Keratinocyte (primary cell): Measurements from ENCODE around the gene TGFB1I1. TPM values are rescaled to one million over a fixed set of nuclear protein-coding genes. Genes with fewer than 3 reads are reported as not detected.

ENCODE experiments used
- DNase-seq: peaks from one replicate; pipeline ENCODE4 v3.0.0-alpha.2; 2011; ENCODE audit warnings: low read depth, missing footprints, low spot score
- FAIRE-seq: peaks from 2 replicates; lab custom pipeline; 2011; peaks lifted over from hg19 to GRCh38; lab: Jason Lieb, UNC
- H2AFZ ChIP-seq: 2 replicates; pipeline ENCODE4 v1.6.0; 2012; ENCODE audit warnings: low read length, control low read depth, inconsistent platforms; ENCODE audit not compliant: control insufficient read depth
- H3K27ac ChIP-seq: 2 replicates; pipeline ENCODE4 v1.5.1; 2011; ENCODE audit warnings: low read length; ENCODE audit not compliant: control insufficient read depth, insufficient read depth
- H3K27me3 ChIP-seq: 3 replicates; pipeline ENCODE4 v1.6.0; 2011; ENCODE audit warnings: low read length; ENCODE audit not compliant: control insufficient read depth, insufficient read depth; ENCODE audit errors: extremely low read depth
- H3K36me3 ChIP-seq, 2 experiments: 2 replicates in 1 of 2; 3 replicates in 1 of 2; pipeline ENCODE4 v1.5.1; 2011; ENCODE audit warnings: low read length in 2 of 2, mild to moderate bottlenecking in 1 of 2; ENCODE audit not compliant: control insufficient read depth in 2 of 2, insufficient read depth in 2 of 2; ENCODE audit errors: extremely low read depth in 1 of 2
- H3K4me1 ChIP-seq: 3 replicates; pipeline ENCODE4 v1.5.1; 2011; ENCODE audit warnings: low read length; ENCODE audit not compliant: control insufficient read depth, insufficient read depth; ENCODE audit errors: extremely low read depth
- H3K4me2 ChIP-seq: 3 replicates; pipeline ENCODE4 v1.6.0; 2011; ENCODE audit warnings: low read depth, low read length; ENCODE audit not compliant: control insufficient read depth, insufficient read depth; ENCODE audit errors: extremely low read depth
- H3K4me3 ChIP-seq, 3 experiments: fragments of 200-600 bp in 1 of 3; sonication (generic) in 1 of 3; 2 replicates in 2 of 3; 3 replicates in 1 of 3; pipeline ENCODE4 v1.5.1; 2011 to 2016; ENCODE audit warnings: low read length in 3 of 3, mild to moderate bottlenecking in 3 of 3, control low read depth in 2 of 3, inconsistent platforms in 1 of 3, low read depth in 1 of 3, mixed read lengths in 1 of 3, mixed run types in 1 of 3, moderate library complexity in 1 of 3; ENCODE audit not compliant: control insufficient read depth in 2 of 3, insufficient read depth in 2 of 3; ENCODE audit errors: extremely low read depth in 1 of 3
- H3K79me2 ChIP-seq: 2 replicates; pipeline ENCODE4 v1.6.0; 2012; ENCODE audit warnings: low read length; ENCODE audit not compliant: control insufficient read depth, insufficient read depth
- H3K9ac ChIP-seq: 3 replicates; pipeline ENCODE4 v1.6.0; 2011; ENCODE audit warnings: low read length; ENCODE audit not compliant: control insufficient read depth, insufficient read depth; ENCODE audit errors: extremely low read depth
- H3K9me1 ChIP-seq: 3 replicates; pipeline ENCODE4 v1.6.0; 2011; ENCODE audit warnings: low read length; ENCODE audit not compliant: control insufficient read depth, insufficient read depth; ENCODE audit errors: extremely low read depth
- H3K9me3 ChIP-seq: 2 replicates; pipeline ENCODE4 v1.5.1; 2012; ENCODE audit warnings: low read depth, low read length; ENCODE audit not compliant: control insufficient read depth
- H4K20me1 ChIP-seq: 3 replicates; pipeline ENCODE4 v1.6.0; 2011; ENCODE audit warnings: low read length; ENCODE audit not compliant: control insufficient read depth, insufficient read depth; ENCODE audit errors: extremely low read depth
- CTCF ChIP-seq, 3 experiments: IDR thresholded peaks in 1 of 3; conservative IDR thresholded peaks in 1 of 3; optimal IDR thresholded peaks in 1 of 3; 2 replicates in 2 of 3; 3 replicates in 1 of 3; pipeline versions ENCODE3 to v1.5.1; 2011; ENCODE audit warnings: low read length in 3 of 3, mild to moderate bottlenecking in 3 of 3, moderate library complexity in 2 of 3, control low read depth in 1 of 3, inconsistent platforms in 1 of 3; ENCODE audit not compliant: insufficient read depth in 2 of 3; ENCODE audit errors: extremely low read depth in 1 of 3
- EZH2 ChIP-seq: IDR thresholded peaks from one replicate; pipeline ENCODE4 v1.6.1; 2012; ENCODE audit warnings: inconsistent platforms, mild to moderate bottlenecking, low read length, moderate library complexity
- dilution Hi-C: fragments of 300-500 bp; cut with MboI; formaldehyde crosslinking; loops from one replicate; pipeline ENCODE4 v1.7.0; 2020; ENCODE audit warnings: low sequenced_read_pairs; ENCODE audit not compliant: extremely low pct_ligation_motif_present
- polyA plus RNA-seq, 5 experiments: library from polyadenylated mRNA; depleted of rRNA in 3 of 5; stranded (reverse) in 3 of 5; stranded (forward) in 1 of 5; unstranded in 1 of 5; fragments of >200 nt; gene quantifications; 1 replicate in 1 of 5; 2 replicates in 3 of 5; 3 replicates in 1 of 5; pipeline versions ENCODE4 v1.2.1 to v1.2.3, GENCODE V29; 2011 to 2012; ENCODE audit warnings: missing spikeins in 2 of 5, low read depth in 1 of 5, low replicate concordance in 1 of 5

TGFB1I1 gene
- polyA plus RNA-seq, 1 donor (not counting 4 experiments of a cell fraction or from before 2014, with no cell fraction given) = 3.7 TPM

GRCh38 chr16:31505483-31505882 is 33.5 kb downstream of the TGFB1I1 start:
- no peak for TF ChIP-seq EZH2
- no peak for TF ChIP-seq CTCF (optimal IDR thresholded peaks at IDR 0.05 in 1 of 3, IDR thresholded peaks at IDR 0.05 in 1 of 3, conservative IDR thresholded peaks at IDR 0.05 in 1 of 3; ENCODE audit: extremely low read depth in 1 of 3, insufficient read depth in 2 of 3, low read length in 3 of 3)
- no peak for FAIRE-seq

GRCh38 chr16:31507617-31507928 is 35.6 kb downstream of the TGFB1I1 start:
- Histone ChIP-seq H3K79me2 (peaks cover 8% of the 10 kb centered on the region), H3K9me1 (no peaks in the 10 kb centered on the region), H3K27ac (peak overlapping the region; percentile 83), H3K4me1 (peaks cover 7% of the 10 kb centered on the region), H3K36me3 (peaks cover 3 to 4% of the 10 kb centered on the region in 2 experiments), H3K27me3 (no peaks in the 10 kb centered on the region), H3K4me3 (peak overlapping the region; percentile 88 to 96 (median 89)), H4K20me1 (no peaks in the 10 kb centered on the region), H3K9me3 (no peaks in the 10 kb centered on the region), H2AFZ (peak overlapping the region; percentile 73), H3K4me2 (peak overlapping the region; percentile 79), H3K9ac (peak overlapping the region; percentile 89)
- no peak for FAIRE-seq
- dilution Hi-C loops = no loop called here
- DNase-seq = no peak
- TF ChIP-seq CTCF (optimal IDR thresholded peaks at IDR 0.05 in 1 of 3, IDR thresholded peaks at IDR 0.05 in 1 of 3, conservative IDR thresholded peaks at IDR 0.05 in 1 of 3; ENCODE audit: extremely low read depth in 1 of 3, insufficient read depth in 2 of 3, low read length in 3 of 3) = no peak
- TF ChIP-seq EZH2 = no peak

More at GRCh38 chr16:31505483-31505882, 33.5 kb downstream of the TGFB1I1 start:
- Histone ChIP-seq H3K9me1 (no peaks in the 10 kb centered on the region), H3K4me3 (no peak overlapping the region), H2AFZ (no peak overlapping the region), H3K4me1 (peaks cover 7% of the 10 kb centered on the region), H3K36me3 (peaks cover 3 to 5% of the 10 kb centered on the region in 2 experiments), H3K27ac (no peak overlapping the region), H3K9me3 (no peaks in the 10 kb centered on the region), H3K79me2 (peaks cover 8% of the 10 kb centered on the region), H3K27me3 (no peaks in the 10 kb centered on the region), H4K20me1 (no peaks in the 10 kb centered on the region), H3K4me2 (no peak overlapping the region), H3K9ac (no peak overlapping the region)
- dilution Hi-C loops = no loop called here
- DNase-seq = no peak
